ENCODE results near the gene COL26A1.
"Not testable (repeated sequence)": the region's sequence is repeated elsewhere in the genome, so short reads cannot be mapped to it uniquely, and the experiment has no call there.

The COL26A1 gene

GRCh38 chr7:101453617-101454016, 90.9 kb downstream of the COL26A1 start:
- DNase-seq: no peak

DNA sequence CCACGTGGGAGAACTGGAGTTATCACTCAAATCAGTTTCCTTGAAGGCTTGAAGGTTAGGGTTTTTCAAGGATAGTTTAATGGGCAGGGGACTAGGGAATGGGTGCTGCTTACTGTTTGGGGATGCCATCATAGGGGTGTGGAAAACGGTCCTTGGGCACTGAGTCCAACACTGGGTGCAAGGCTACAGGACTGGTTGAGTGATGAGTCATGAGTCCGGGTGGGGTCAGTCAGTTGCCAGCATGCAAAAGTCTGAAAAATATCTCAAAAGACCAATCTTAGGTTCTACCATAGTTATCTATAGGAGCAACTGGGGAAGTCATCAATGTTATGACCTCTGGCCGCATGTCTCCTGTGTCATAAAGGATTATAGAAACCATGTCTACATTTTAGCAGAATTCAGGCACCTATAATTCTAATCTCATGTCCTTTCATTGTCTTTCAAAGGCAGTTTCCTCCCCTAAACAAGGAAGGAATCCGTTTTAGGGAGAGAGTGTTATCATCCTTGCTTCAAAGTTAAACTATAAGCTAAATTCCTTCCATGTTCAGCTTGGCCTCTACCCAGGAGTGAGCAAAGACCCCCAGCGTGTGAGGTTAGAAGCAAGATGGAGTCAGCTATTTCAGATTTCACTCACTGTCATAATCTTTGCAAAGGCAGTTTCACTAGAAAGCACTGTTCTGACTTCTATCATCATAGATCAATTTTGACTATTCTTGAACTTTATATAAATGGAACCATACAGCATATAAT, 94.5 kb downstream of the COL26A1 start:
- DNase-seq: no peak

DNA sequence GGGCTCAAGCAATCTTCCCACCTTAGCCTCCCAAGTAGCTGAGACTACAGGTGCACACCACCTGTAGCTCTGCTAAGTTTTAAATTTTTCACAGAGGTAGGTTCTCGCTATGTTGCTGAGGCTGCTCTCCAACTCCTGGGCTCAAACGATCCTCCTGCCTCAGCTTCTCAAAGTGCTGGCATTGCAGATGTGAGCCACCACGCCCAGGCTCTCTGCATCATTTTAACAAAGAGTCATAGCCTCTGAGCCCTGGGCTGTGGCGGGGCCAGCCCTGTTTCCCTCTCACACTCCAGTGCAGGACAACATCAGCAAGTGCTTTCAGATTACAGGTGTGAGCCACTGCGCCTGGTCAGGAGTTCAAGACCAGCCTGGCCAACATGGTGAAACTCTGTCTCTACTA, 102.5 kb downstream of the COL26A1 start:
- no peak for DNase-seq

DNA sequence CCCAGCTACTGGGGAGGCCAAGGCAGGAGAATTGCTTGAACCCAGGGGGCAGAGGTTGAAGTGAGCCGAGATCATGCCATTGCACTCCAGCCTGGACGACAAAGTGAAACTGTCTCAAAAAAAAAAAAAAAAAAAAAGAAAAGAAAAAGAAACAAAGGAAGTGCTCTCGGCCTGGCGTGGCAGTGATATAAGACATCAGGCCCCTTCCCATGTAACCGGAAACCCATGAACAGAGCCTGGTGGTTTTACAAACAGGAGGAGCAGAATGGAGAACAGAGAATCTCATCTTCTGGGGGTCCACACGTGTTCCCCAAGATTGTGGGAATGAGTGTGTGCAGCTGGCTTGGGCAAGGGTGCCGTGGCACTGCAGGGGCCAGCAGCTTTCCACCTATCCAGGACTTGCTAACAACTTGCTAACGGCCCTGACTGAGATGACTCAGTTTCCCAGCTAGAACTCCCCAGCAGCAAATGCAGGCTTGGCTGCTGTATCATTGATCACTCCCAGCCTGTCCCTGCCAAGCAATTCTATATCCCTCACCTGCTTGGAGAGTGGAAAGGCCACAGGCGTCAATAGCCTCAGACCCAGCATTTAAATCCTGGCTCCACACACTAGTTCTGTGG, 103.0 kb downstream of the COL26A1 start:
- no peak for DNase-seq

- no peak for DNase-seq
Measured at GRCh38 chr7:101466871-101467270, 104.2 kb downstream of the COL26A1 start.

DNA sequence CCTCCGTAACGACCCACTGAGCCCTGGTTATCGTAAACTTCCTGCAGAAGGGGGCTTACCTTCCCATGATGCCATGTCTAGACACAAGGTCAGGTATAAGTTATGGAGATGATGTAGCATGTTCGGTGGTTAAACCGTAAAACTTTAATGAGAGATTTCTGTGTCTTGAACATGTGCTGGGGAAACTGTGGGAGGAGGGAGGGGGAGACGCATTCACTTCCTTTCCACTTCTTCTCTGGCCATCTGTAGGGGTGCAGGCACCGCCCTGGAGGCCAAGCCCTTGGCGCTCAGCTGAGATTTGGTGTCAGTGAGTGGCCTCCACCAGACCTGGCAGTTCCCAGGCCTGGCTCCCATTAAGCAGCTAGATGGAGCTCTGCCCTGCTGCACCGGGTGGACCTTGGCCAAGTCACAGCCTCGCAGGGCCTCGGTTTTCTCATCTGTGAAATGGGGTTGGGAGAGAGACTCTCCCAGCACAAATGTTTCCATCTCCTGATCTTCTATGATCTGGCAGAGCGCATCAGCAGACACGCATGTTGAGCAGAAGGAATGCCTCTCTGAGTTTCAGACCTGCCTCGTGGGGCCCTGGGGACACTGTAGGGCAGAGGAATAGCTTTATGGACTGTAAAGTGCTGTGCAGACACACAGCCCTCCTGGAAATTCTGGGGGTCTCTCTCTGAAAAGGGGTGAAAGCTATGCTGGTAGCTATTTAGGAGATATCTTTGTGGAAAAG, 106.0 kb downstream of the COL26A1 start:
- no peak for DNase-seq

GRCh38 chr7:101470668-101471487, 108.2 kb downstream of the COL26A1 start:
- no peak for DNase-seq

GRCh38 chr7:101474178-101474577, 111.5 kb downstream of the COL26A1 start:
- no peak for DNase-seq

DNA sequence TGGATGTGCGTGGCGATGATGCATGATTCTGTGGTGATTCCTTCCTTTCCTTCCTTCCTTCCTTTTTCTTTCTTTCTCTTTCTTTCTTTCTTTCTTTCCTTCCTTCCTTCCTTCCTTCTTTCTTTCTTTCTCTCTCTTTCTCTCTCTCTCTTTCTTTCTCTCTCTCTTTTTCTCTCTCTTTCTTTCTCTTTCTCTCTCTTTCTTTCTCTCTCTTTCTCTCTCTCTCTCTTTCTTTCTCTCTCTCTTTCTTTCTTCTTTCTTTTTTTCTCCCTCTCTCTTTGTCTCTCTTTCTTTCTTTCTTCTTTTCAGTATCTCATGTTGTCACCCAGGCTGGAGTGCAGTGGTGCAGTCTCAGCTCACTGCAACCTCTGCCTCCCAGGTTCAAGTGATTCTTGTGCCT, 113.0 kb downstream of the COL26A1 start:
- not testable (repeated sequence) for DNase-seq

DNA sequence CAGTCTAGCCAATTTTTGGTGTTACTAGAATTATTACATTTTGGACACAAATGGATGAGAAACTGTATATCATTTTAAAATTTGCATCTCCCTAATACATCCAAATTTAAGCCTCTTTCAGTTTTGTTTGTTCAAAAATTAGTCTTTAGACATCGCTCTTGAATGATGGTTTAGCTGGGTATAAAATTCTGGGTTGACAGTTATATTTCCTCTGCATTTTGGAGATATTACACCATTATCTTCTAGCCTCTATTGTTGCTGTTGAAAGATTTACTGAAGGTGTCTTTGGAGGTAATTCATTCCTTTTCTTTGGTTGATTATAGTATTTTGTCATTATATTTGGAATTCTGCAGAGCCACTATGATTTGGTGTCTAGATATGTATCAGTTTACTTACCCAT, 116.5 kb downstream of the COL26A1 start:
- DNase-seq: no peak

- DNase-seq: not testable (repeated sequence)
Measured at GRCh38 chr7:101486056-101486432, 123.4 kb downstream of the COL26A1 start.

GRCh38 chr7:101486433-101487104, 123.9 kb downstream of the COL26A1 start:
- no peak for DNase-seq

DNA sequence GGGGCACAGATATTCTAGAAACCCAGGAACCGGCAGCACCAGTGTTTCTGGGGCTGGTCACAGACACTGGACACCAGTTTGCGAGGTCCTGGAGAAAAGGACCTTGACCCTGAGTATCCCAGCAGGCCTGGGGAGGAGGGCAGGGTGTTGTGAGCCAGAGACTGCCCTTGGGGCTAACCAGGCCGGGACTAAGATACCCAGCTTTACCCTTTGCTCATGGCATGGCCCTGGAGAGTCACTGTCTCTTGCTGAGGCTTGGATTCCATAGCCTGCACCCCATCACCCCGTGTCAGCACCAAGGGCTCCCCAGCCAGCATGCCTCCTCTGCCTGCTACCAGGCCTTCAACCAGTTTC, 124.4 kb downstream of the COL26A1 start:
- no peak for DNase-seq

DNA sequence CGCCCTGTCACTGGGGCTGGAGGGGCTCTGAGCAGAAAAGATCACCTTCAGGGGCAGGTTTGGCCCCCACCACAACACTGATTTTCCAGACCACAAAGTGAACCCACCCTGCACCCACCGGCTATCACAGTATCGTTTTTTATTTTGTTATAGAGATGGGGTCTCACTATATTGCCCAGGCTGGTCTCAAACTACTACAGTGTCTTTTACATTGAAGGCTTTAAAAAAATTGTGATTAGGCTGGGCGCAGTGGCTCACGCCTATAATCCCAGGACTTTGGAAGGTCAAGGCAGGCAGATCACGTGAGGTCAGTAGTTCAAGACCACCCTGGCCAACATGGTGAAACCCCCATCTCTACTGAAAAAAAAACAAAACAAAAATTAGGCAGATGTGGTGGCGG, 125.1 kb downstream of the COL26A1 start:
- no peak for DNase-seq

DNA sequence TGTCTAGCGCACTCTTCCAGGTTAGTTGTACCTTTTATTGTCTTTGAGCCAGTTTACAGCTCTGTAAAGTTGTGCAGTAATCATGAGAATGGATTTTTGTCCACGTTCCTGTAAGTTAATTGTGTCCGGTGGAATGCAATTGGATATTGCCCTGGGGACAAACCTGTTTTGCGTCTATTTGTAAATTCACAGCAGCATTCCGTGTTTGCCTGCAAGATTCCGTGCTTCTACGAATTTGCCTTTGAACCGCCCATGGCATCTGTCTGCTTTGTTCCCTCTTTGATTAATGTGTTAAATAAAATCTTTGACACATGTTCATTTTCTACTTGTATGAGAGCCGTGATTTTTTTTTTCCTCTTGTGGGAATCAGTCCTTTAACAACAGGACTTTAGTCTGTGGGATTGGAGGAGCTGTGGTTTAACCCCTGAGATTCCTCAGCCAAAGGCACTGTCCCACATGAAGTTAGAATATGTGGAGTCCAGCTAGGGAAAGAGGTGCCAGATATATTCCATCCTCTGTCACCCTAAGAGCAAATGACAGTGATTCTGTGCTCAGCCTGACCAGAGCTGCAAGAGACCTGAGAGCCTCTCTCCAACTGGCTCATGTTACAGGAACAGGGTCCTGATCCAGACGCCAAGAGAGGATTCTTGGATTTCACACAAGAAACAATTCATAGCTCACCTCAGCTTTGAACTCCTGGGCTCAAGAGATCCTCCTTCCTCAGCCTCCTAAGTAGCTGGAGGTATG, 126.3 kb downstream of the COL26A1 start:
- no peak for DNase-seq

DNA sequence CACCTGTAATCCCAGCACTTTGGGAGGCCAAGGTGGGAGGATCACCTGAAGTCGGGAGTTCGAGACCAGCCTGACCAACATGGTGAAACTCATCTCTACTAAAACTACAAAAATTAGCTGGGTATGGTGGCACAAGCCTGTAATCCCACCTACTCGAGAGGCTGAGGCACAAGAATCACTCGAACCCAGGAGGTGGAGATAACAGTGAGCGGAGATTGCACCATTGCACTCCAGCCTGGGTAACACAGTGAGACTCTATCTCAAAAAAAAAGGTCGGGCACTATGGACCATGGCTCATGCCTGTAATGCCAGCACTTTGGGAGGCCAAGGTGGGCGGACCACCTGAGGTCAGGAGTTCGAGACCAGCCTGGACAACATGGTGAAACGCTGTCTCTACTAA, 127.8 kb downstream of the COL26A1 start:
- DNase-seq: not testable (repeated sequence)

DNA sequence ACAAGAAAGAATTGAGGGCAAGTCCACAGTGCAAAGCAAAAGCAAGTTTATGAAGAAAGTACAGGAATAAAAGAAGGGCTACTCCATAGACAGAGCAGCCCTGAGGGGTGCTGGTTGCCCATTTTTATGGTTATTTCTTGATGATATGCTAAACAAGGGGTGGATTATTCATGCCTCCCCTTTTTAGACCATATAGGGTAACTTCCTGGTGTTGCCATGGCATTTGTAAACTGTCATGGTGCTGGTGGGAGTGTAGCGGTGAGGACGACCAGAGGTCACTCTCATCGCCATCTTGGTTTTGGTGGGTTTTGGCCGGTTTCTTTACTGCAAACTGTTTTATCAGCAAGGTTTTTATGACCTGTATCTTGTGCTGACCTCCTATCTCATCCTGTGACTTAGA, 128.8 kb downstream of the COL26A1 start:
- not testable (repeated sequence) for DNase-seq

GRCh38 chr7:101494602-101495329, 132.1 kb downstream of the COL26A1 start:
- DNase-seq: no peak

DNA sequence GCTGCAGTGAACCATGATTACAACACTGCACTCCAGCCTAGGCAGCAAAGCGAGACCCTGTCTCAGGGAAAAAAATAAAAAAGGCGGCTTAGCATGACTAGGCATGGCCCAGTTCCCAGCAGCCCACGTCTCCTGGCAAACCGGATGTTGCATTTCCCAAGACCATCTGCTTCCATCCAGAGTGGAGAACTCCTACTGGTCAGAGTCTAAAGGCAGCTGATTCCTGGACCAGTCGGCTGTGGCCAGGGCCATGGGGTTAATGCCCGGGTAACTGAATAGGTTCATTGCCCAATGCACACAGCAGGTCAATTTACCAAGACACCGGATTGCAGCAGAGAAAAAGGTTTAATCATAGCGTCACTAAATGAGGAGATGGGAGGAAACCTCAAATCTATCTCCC, 133.3 kb downstream of the COL26A1 start:
- no peak for DNase-seq

- DNase-seq: no peak
Measured at GRCh38 chr7:101501351-101501750, 138.7 kb downstream of the COL26A1 start.

DNA sequence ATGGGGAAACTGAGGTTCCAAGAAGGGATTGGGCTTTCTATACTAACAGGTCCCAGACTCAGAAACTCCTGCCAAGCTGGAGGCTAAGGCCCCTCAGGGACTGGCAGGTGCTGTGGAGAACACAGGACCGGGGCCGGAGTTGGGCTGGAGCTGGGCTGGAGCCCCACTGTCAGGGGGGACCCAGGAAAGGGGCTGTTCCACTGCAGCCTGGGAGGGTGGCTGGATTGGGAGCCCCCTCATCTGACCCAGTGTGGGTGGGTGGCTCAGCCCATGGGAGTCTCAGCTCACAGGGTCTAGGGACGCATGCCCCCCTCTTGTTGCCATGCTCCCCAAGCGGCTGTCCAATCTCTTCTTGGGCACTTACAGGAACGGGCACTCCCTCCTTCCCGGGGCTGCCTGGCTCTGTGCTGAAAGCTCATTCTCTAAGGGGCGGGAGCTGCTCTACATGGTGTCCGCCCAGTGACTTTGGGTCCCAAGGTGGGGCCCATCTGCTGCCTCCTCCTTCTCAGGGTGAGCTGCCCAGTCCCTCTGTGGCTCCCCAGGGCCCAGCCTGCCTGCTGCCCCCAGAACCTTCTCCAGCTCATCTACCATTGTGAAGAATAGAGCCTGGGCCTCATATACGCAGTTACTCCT, 139.9 kb downstream of the COL26A1 start:
- DNase-seq: no peak

All from NCI-H526 treated with DMSO at 0.1 percent for 48 hours (cell line).